ENCODE data around the gene KLF17. TPM values are rescaled to one million over a fixed set of nuclear protein-coding genes. Genes with fewer than 3 reads are reported as not detected.
A peak's percentile ranks its signal among the peaks of the same experiment; 100 is the strongest.
"Not testable (repeated sequence)": the region's sequence is repeated elsewhere in the genome, so short reads cannot be mapped to it uniquely, and the experiment has no call there.

KLF17 gene
- total RNA-seq, 1 experiment from 2014 or later = not detected

DNA sequence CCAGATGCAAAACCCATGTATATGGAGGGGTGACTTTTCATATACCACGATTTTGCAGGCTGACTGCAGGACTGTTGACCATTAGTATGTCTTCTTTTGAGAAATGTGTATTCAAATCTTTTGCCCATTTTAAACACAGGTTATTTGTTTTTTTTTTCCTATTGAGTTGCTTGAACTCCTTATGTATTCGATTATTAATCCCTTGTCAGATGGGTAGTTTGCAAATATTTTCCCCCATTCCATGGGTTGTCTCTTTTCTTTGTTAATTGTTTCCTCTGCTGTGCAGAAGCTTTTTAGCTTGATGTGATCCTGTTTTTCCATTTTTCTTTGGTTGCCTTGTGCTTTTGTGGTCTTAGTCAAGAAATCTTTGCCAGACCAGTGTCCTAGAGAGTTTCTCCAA lies 24.6 kb upstream of the KLF17 start:
- 0 out of 2 replicates have a peak, but pooled peaks cover 2% of the 10 kb centered on the region for H3K9me3 ChIP-seq (replicated peaks)
- no peak overlapping the region for H3K4me3 ChIP-seq
- H3K4me1 ChIP-seq = peaks cover 16% of the 10 kb centered on the region
- H3K27ac ChIP-seq = no peak overlapping the region
- no peak for DNase-seq
- H3K27me3 ChIP-seq = no peaks in the 10 kb centered on the region
- no peaks in the 10 kb centered on the region for H3K36me3 ChIP-seq

DNA sequence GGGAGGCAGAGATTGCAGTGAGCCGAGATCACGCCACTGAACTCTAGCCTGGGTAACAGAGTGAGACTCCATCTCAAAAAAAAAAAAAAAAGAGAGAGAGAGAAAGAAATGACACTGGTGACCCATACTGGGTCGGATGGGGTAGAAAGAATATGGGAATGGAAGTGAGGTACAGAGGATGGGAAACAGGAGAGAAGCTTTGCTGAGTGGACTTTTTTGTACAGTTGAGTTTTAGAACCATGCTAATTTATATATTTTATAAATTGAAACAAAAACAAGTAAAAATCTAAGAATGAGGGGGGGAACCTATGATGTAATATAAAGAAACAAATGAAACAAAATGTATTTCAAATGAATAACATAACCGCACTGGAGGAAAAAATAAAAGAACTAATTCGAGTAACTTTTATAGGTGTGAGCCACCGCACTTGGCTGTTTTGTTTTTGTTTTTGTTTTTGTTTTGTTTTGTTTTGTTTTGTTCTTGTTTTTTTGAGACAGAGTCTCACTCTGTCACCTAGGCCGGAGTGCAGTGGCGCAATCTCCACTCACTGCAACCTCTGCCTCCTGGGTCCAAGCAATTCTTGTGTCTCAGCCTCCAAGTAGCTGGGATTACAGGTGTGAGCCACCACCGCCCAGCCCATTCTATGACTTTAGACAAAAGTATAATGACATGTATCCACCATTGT lies 18.3 kb upstream of the KLF17 start:
- H3K4me3 ChIP-seq = no peak overlapping the region
- no peaks in the 10 kb centered on the region for H3K4me1 ChIP-seq
- no peaks in the 10 kb centered on the region for H3K36me3 ChIP-seq
- DNase-seq = no peak
- H3K27me3 ChIP-seq = no peaks in the 10 kb centered on the region; the same call in 1 of the 2 replicates
- no peak overlapping the region for H3K27ac ChIP-seq
- H3K9me3 ChIP-seq (replicated peaks) = 0 out of 2 replicates have a peak, but pooled peaks cover 2% of the 10 kb centered on the region

DNA sequence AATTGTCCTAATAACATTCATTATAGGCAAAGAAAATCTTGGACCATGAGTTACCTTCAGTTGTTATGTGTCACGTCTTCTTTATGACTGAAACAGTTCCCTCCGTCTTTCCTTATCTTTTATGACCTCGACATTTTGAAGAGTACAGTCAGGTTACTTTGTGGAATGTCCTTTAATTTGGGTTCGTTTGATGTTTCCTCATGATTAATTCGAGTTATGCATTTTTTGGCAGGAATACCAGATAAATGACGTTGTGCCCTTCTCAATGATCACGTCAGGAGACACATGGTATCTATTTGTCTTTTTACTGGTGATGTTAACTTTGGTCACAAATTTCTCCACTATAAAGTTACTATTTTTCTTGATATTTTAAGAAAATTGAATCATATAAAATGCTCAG lies 17.3 kb upstream of the KLF17 start:
- no peaks in the 10 kb centered on the region for H3K36me3 ChIP-seq

DNA sequence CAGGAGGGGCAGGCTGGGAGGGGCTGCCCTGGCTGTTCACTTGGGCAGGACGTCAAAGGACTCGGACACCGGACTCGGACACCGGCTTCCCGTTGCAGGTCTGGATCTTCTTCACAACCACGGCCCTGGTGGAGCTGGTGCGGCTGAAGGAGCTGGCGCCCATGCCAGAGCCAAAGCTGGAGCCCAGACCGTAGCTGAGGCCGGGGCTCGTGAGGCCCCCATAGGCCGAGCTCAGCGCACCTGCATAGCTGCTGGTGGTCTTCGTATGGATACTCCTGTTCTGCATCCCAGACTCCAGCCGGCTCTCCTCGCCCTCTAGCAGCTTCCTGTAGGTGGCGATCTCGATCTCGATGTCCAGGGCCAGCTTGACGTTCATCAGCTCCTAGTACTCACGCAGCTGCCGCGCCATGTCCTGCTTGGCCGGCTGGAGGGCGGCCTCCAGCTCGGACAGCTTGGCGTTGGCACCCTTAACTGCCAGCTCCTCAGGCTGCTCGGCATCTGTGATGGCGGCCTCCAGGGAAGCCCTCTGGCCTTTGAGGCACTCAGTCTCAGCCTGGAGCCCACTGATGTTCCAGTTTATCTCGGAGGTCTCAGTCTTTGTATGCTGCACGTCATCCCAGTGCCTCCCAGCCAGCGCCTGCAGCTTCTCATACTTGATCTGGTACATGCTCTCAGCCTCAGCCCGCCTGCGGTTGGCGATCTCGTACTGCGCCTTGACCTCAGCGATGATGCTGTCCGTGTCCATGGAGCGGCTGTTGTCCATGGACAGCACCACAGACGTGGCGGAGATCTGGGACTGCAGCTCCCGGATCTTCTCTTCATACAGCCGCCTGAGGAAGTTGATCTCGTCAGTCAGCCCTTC lies 15.1 kb upstream of the KLF17 start:
- no peaks in the 10 kb centered on the region for H3K9me3 ChIP-seq (replicated peaks)
- no peak for DNase-seq
- H3K4me1 ChIP-seq = no peaks in the 10 kb centered on the region
- H3K27me3 ChIP-seq = peaks cover 4% of the 10 kb centered on the region; the same call in 1 of the 2 replicates
- no peak overlapping the region for H3K27ac ChIP-seq
- no peak overlapping the region for H3K4me3 ChIP-seq
- H3K36me3 ChIP-seq = no peaks in the 10 kb centered on the region

More for the DNA sequence above, 17.3 kb upstream of the KLF17 start:
- Histone ChIP-seq H3K4me3 (no peak overlapping the region), H3K9me3 (replicated peaks) (0 out of 2 replicates have a peak, but pooled peaks cover 2% of the 10 kb centered on the region), H3K27me3 (no peaks in the 10 kb centered on the region; the same call in 1 of the 2 replicates), H3K4me1 (no peaks in the 10 kb centered on the region), H3K27ac (no peak overlapping the region)
- DNase-seq = no peak

DNA sequence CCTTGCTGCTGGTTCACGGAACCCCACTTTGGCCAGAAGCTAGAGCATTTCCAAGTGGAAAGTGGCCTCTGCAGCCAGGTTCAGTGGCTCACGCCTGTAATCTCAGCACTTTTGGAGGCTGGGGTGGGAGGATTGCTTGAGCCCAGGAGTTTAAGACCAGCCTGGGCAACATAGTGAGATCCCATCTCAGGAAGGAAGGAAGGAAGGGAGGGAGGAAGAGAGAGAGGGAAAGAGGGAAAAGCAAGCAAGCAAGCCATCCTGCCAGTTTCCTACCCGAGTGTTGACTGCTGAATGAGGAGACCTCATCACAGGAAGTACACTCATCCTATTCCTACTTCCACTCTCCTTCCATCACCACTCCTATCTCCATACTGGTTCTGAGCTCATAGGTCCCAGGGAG lies 12.8 kb upstream of the KLF17 start:
- no peak overlapping the region for H3K4me3 ChIP-seq
- H3K27me3 ChIP-seq = peaks cover 7% of the 10 kb centered on the region; the same call in 1 of the 2 replicates
- no peaks in the 10 kb centered on the region for H3K36me3 ChIP-seq
- H3K4me1 ChIP-seq = no peaks in the 10 kb centered on the region
- no peak for DNase-seq
- H3K27ac ChIP-seq = no peak overlapping the region
- H3K9me3 ChIP-seq (replicated peaks) = no peaks in the 10 kb centered on the region

DNA sequence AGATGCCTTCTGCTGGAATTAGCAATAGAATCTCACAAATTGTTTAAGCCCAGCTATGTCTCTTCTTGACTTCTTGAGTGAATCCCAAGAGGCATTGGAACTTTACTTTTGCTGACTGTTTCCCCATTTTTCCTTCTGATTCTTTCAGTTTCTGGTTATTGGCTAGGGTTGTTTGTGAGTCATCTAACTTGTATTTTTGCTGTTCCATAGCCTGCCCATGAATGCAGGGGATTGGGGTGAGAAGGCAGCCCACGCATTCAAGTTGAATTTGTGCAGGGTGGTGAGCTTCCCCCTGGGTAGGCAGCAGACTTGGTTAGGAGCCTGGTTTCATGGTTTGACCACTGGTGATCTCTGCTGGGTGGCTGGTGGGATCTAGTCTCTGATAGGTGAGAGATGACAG lies 10.4 kb upstream of the KLF17 start:
- Histone ChIP-seq H3K9me3 (replicated peaks) (no peaks in the 10 kb centered on the region; the same call in 1 of the 2 replicates), H3K4me3 (no peak overlapping the region), H3K4me1 (peaks cover 5% of the 10 kb centered on the region; the same call in 1 of the 2 replicates), H3K36me3 (no peaks in the 10 kb centered on the region), H3K27ac (no peak overlapping the region), H3K27me3 (peaks cover 7% of the 10 kb centered on the region; the same call in 1 of the 2 replicates)
- DNase-seq = no peak

DNA sequence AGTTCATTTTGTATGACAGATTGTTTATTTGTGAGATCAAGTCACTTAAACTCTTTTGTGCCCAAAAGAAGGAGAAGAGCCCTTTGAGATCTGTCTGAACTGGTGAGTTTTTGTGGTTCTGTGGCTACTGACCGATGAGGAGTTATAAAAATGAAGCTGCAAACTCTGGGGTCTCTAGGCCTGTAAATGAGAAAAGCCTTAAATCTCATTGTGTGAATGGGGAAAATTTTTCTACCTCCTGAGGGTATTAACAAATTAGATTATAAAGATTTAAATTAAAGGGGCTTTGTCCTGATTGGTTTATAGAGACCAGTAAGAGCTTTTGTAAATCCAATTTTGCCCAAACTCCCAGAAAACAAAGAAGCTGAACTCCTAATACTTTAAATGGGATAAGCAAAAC lies 9.7 kb upstream of the KLF17 start:
- H3K4me3 ChIP-seq = no peak overlapping the region
- peaks cover 5% of the 10 kb centered on the region; the same call in 1 of the 2 replicates for H3K4me1 ChIP-seq
- H3K27me3 ChIP-seq = peaks cover 7% of the 10 kb centered on the region; the same call in 1 of the 2 replicates
- no peak for DNase-seq
- no peaks in the 10 kb centered on the region; the same call in 1 of the 2 replicates for H3K9me3 ChIP-seq (replicated peaks)
- no peaks in the 10 kb centered on the region for H3K36me3 ChIP-seq
- no peak overlapping the region for H3K27ac ChIP-seq

DNA sequence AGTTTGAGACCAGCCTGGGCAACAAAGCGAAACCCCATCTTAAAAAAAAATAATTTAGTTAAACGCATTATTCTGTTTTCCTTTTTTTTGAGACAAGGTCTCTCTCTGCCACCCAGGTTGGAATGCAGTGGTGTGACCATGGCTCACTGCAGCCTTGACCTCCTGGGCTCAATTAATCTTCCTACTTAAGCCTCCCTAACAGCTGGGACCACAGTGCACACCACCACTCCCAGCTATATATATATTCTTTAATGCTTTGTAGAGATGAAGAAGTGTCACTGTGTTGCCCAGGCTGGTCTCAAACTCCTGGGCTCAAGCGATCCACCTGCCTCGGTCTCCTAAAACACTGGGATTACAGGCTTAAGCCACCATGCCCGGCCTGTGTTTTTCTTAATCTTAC lies 7.7 kb upstream of the KLF17 start:
- DNase-seq = peak; percentile 87 to 93
- Histone ChIP-seq H3K4me1 (peaks cover 5% of the 10 kb centered on the region; the same call in 1 of the 2 replicates), H3K4me3 (no peak overlapping the region), H3K27ac (no peak overlapping the region), H3K27me3 (peaks cover 7% of the 10 kb centered on the region; the same call in 1 of the 2 replicates), H3K36me3 (no peaks in the 10 kb centered on the region), H3K9me3 (replicated peaks) (no peaks in the 10 kb centered on the region; the same call in 1 of the 2 replicates)

DNA sequence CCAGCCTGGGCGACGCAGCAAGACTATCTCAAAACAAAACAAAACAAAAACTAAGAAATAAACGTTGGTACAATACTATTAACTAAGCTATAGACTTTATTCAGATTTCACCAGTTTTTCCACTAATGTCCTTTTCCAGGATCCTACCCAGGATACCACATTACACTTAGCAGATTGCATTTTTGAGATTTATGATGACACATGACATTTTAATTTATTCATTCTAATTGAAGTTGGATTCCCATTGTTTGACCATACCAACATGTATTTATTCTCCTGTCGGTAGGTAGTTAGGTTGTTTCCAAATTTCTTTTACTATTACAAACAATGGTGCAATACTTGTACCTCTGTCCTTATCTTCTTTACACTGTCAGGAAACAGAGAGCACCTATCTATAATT lies 6.8 kb upstream of the KLF17 start:
- Histone ChIP-seq H3K27me3 (peaks cover 7% of the 10 kb centered on the region; the same call in 1 of the 2 replicates), H3K4me1 (peaks cover 5% of the 10 kb centered on the region; the same call in 1 of the 2 replicates), H3K36me3 (no peaks in the 10 kb centered on the region), H3K27ac (no peak overlapping the region), H3K4me3 (no peak overlapping the region), H3K9me3 (replicated peaks) (peaks cover 2% of the 10 kb centered on the region; the same call in 1 of the 2 replicates)
- DNase-seq = no peak

DNA sequence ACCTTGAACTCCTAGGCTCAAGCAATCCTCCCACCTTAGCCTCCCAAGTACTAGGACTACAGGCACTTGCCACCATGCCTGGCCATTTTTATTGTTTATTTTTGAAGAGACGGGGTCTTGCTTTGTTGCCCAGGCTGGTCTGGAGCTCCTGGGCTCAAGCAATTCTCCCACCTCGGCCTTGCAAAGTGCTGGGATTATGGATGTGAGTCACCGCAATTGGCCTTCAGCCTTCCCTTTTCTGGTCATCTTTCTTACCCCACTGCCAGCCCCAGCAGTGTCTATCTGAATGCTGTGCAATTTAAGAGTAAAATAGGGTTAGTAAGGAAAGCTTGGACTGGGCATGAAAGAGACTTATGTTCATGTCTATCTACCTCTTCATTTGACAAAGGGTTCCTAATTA lies 6.1 kb upstream of the KLF17 start:
- Histone ChIP-seq H3K36me3 (no peaks in the 10 kb centered on the region), H3K9me3 (replicated peaks) (peaks cover 2% of the 10 kb centered on the region; the same call in 1 of the 2 replicates), H3K4me1 (peaks cover 5% of the 10 kb centered on the region; the same call in 1 of the 2 replicates), H3K4me3 (no peak overlapping the region), H3K27ac (no peak overlapping the region), H3K27me3 (peaks cover 3% of the 10 kb centered on the region; the same call in 1 of the 2 replicates)
- peak in 1 of 2 experiments; percentile 18 for DNase-seq

DNA sequence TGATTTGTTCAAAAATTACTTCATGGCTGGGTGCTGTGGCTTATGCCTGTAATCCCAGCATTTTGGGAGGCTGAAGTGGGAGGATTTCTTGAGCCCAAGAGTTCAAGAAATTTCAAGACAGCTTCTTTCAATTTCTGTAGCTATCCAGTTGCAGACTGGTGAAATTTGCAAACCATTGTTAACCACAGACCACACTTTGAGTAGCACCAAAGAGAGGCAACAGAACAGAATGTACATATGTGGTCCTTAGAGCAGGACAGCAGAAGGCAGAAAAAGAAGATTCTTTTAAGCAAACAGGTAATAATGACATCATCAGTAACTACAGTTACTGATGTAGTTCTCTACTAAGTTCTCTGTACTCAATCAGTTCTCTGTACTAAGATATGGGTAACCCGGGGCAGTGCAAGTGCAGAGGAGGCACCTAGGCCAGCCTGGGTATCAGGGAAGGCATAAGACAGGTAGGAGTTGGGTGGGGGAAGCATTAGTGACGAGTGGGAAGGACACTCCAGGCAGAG lies 5.5 kb upstream of the KLF17 start:
- no peaks in the 10 kb centered on the region for H3K36me3 ChIP-seq
- peaks cover 5% of the 10 kb centered on the region; the same call in 1 of the 2 replicates for H3K4me1 ChIP-seq
- H3K27ac ChIP-seq = no peak overlapping the region
- no peak for DNase-seq
- H3K9me3 ChIP-seq (replicated peaks) = peaks cover 2% of the 10 kb centered on the region; the same call in 1 of the 2 replicates
- H3K27me3 ChIP-seq = peaks cover 3% of the 10 kb centered on the region; the same call in 1 of the 2 replicates
- no peak overlapping the region for H3K4me3 ChIP-seq

DNA sequence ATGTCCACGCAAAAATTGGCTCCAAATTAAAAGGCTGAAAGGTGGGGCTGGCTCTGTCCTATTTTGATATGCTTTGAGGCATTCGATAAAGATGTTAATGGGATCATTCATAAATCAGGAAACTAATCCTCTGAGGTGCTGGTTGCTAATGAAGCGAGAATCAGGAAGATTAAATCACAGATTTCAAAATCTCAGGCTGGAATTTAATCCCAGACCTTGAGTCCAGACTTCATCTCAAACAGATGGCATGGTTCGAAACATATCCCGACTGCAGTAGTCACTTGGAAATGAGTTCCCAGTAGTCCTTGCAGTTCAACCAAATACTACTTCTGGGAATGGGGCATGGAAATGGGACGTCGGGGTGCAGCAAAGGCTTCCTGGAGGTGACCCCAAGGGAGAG lies 4.5 kb upstream of the KLF17 start:
- peaks cover 5% of the 10 kb centered on the region; the same call in 1 of the 2 replicates for H3K4me1 ChIP-seq
- DNase-seq = no peak
- no peak overlapping the region for H3K4me3 ChIP-seq
- H3K9me3 ChIP-seq (replicated peaks) = peaks cover 2% of the 10 kb centered on the region; the same call in 1 of the 2 replicates
- H3K27me3 ChIP-seq = no peaks in the 10 kb centered on the region
- H3K27ac ChIP-seq = no peak overlapping the region
- H3K36me3 ChIP-seq = no peaks in the 10 kb centered on the region

DNA sequence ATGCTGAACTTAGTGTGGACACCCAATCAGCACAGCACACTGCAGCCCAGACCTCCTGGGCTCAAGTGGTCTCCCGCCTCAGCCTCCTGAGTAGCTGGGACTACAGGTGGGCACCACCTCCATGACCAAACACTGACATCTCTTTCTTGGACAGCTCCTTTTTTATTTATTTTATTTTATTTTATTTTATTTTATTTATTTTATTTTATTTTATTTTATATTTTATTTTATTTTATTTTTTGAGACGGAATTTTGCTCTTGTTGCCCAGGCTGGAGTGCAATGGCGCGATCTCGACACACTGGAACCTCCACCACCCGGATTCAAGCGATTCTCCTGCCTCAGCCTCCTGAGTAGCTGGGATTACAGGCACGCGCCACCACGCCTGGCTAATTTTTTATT lies 1.3 kb upstream of the KLF17 start:
- H3K27ac ChIP-seq; DNase-seq; H3K4me3 ChIP-seq; H3K27me3 ChIP-seq; H3K4me1 ChIP-seq; H3K9me3 ChIP-seq (replicated peaks); H3K36me3 ChIP-seq: not testable (repeated sequence)

DNA sequence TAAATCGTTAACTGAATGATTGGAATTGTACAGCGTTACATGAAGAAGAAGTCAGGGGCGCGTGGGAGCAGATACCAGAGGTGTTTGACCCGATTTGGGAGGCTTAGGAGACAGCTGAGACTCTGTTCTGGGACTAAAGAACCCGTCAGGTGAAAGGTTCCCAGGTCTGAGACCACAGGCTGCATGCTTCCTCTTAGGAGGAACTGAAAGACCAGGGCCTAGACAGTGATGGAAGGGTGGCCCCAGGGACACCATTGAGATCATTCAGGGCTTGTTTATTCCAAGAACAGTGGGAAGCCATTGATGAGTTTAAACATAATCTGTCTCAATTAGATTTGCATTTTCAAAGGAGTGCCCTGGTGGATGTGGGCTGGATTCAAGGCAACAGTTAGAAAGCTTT lies 904 bp downstream of the KLF17 start:
- no peak for DNase-seq
- peaks cover 3% of the 10 kb centered on the region; the same call in 1 of the 2 replicates for H3K27me3 ChIP-seq
- H3K27ac ChIP-seq = no peak overlapping the region

More for the DNA sequence above, 904 bp downstream of the KLF17 start:
- no peak overlapping the region for H3K4me3 ChIP-seq
- H3K36me3 ChIP-seq = no peaks in the 10 kb centered on the region
- H3K9me3 ChIP-seq (replicated peaks) = 0 out of 2 replicates have a peak, but pooled peaks cover 2% of the 10 kb centered on the region
- H3K4me1 ChIP-seq = no peaks in the 10 kb centered on the region
